Skin of body (tissue), 2 donors: ENCODE data around the gene PIP5K1A. TPM values are rescaled to one million over a fixed set of nuclear protein-coding genes. Genes with fewer than 3 reads are reported as not detected.

ENCODE experiments used
- DNase-seq: peaks from one replicate; lab custom pipeline; 2025; lab: John Stamatoyannopoulos, UW
- total RNA-seq: library from RNA; depleted of rRNA; stranded (reverse); fragments of >200 nt; gene quantifications from one replicate; pipeline ENCODE4 v1.2.3, GENCODE V29; 2014

Gene PIP5K1A
- total RNA-seq, 1 donor from 2014 or later: 70.1 TPM

- DNase-seq: no peak
These were observed 89.6 kb downstream of the PIP5K1A start for GRCh38 chr1:151287767-151288500.

GRCh38 chr1:151288502-151288901 lies 90.2 kb downstream of the PIP5K1A start:
- DNase-seq: no peak

GRCh38 chr1:151289080-151289935 lies 91.0 kb downstream of the PIP5K1A start:
- no peak for DNase-seq

DNA sequence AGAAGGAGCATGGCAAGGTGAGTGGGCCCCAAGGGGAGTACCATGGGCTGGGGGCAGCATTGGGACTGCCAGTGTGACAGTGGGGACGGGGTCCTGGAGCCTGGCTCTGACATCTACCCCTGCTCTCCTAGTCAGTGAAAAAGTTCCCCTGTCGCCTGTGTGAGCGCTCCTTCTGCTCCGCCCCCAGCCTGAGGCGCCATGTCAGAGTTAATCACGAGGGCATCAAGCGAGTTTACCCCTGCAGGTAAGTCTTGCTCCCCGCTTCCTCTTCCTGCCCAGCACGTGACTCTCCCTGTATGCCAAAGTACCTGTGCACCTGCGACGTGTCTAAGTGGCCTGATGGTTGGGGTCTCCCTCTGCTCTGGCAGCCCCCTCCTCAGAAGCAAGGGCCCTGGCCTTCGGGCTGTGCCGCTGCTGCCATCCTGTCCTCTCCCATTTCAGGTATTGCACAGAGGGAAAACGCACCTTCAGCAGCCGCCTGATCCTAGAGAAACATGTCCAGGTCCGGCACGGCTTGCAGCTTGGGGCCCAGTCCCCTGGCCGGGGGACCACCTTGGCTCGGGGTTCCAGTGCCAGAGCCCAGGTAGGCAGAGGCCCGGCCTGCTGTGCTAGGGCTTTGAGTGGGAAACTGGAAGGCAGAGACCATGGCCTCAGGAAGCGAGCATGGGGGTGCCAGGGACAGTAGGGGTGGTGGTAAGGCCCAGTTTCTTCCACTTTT lies 91.8 kb downstream of the PIP5K1A start:
- DNase-seq: no peak

GRCh38 chr1:151290709-151291303 lies 92.5 kb downstream of the PIP5K1A start:
- no peak for DNase-seq

GRCh38 chr1:151292207-151293030 lies 94.1 kb downstream of the PIP5K1A start:
- no peak for DNase-seq

GRCh38 chr1:151293093-151293492 lies 94.7 kb downstream of the PIP5K1A start:
- DNase-seq: no peak

- no peak for DNase-seq
These were observed 96.5 kb downstream of the PIP5K1A start for GRCh38 chr1:151294742-151295462.

Other genes starting within 250 kb of the PIP5K1A start
- 43.7 TPM for gene CERS2, start 223.7 kb upstream of the PIP5K1A start, total RNA-seq
- gene ANXA9, start 216.3 kb upstream of the PIP5K1A start, total RNA-seq: 4.7 TPM
- 19.4 TPM for gene MINDY1, start 191.7 kb upstream of the PIP5K1A start, total RNA-seq
- 11.4 TPM for gene PRUNE1, start 190.1 kb upstream of the PIP5K1A start, total RNA-seq
- 37.0 TPM for gene BNIPL, start 162.0 kb upstream of the PIP5K1A start, total RNA-seq
- gene C1orf56, start 150.8 kb upstream of the PIP5K1A start, total RNA-seq: 1.8 TPM
- gene CDC42SE1, start 138.9 kb upstream of the PIP5K1A start, total RNA-seq: 59.2 TPM
- gene MLLT11, start 138.2 kb upstream of the PIP5K1A start, total RNA-seq: 3.1 TPM
- 14.0 TPM for gene GABPB2, start 127.8 kb upstream of the PIP5K1A start, total RNA-seq
- 10.7 TPM for gene SEMA6C, start 51.9 kb upstream of the PIP5K1A start, total RNA-seq
- 2.2 TPM for gene TNFAIP8L2, start 41.9 kb upstream of the PIP5K1A start, total RNA-seq
- 7.3 TPM for gene LYSMD1, start 32.6 kb upstream of the PIP5K1A start, total RNA-seq
- 19.2 TPM for gene SCNM1, start 32.4 kb upstream of the PIP5K1A start, total RNA-seq
- gene TMOD4, start 22.6 kb upstream of the PIP5K1A start, total RNA-seq: 8.0 TPM
- 28.1 TPM for gene VPS72, start 8.4 kb upstream of the PIP5K1A start, total RNA-seq
- 88.1 TPM for gene PSMD4, start 56.2 kb downstream of the PIP5K1A start, total RNA-seq
- gene ZNF687, start 83.7 kb downstream of the PIP5K1A start, total RNA-seq: 8.4 TPM
- 39.9 TPM for gene PI4KB, start 128.9 kb downstream of the PIP5K1A start, total RNA-seq
- gene RFX5, start 148.7 kb downstream of the PIP5K1A start, total RNA-seq: 22.8 TPM
- gene SELENBP1, start 174.2 kb downstream of the PIP5K1A start, total RNA-seq: 46.2 TPM
- 176 TPM for gene PSMB4, start 201.0 kb downstream of the PIP5K1A start, total RNA-seq